Glomerular visceral epithelial cell (primary cell): ENCODE data around the gene DCHS2.
"Not testable (repeated sequence)": the region's sequence is repeated elsewhere in the genome, so short reads cannot be mapped to it uniquely, and the experiment has no call there.

ENCODE experiments used
- DNase-seq: peaks from one replicate; pipeline ENCODE4 v3.0.0-alpha.2; 2016; ENCODE audit errors: extremely low spot score

DCHS2 gene

GRCh38 chr4:154218051-154218450, 273.5 kb downstream of the DCHS2 start:
- DNase-seq, result no peak

- DNase-seq, result not testable (repeated sequence)
These were observed 274.2 kb downstream of the DCHS2 start for GRCh38 chr4:154217384-154217783.

- DNase-seq, result no peak
These were observed 280.1 kb downstream of the DCHS2 start for GRCh38 chr4:154211506-154211905.

- DNase-seq, result peak; percentile 39
These were observed 283.2 kb downstream of the DCHS2 start for GRCh38 chr4:154208424-154208823.

- DNase-seq, result no peak
These were observed 286.1 kb downstream of the DCHS2 start for GRCh38 chr4:154205471-154205870.

GRCh38 chr4:154194649-154195048, 296.9 kb downstream of the DCHS2 start:
- DNase-seq, result no peak

GRCh38 chr4:154192585-154192984, 299.0 kb downstream of the DCHS2 start:
- DNase-seq, result no peak

- no peak for DNase-seq
These were observed 302.3 kb downstream of the DCHS2 start for GRCh38 chr4:154189346-154189745.

GRCh38 chr4:154186888-154187287, 304.7 kb downstream of the DCHS2 start:
- DNase-seq, result no peak

GRCh38 chr4:154186035-154186434, 305.6 kb downstream of the DCHS2 start:
- DNase-seq, result no peak

- DNase-seq, result no peak
These were observed 307.4 kb downstream of the DCHS2 start for GRCh38 chr4:154184238-154184637.

GRCh38 chr4:154183264-154183663, 308.3 kb downstream of the DCHS2 start:
- DNase-seq, result no peak
